Fibroblast of villous mesenchyme (primary cell): ENCODE results near the gene DST. TPM values are rescaled to one million over a fixed set of nuclear protein-coding genes. Genes with fewer than 3 reads are reported as not detected.
"Not testable (repeated sequence)": the region's sequence is repeated elsewhere in the genome, so short reads cannot be mapped to it uniquely, and the experiment has no call there.

Source experiments
- DNase-seq: peaks from one replicate; pipeline ENCODE4 v3.0.0-alpha.2; 2010; ENCODE audit warnings: low read depth
- H3K4me3 ChIP-seq: 2 replicates; pipeline ENCODE4 v1.5.1; 2011; ENCODE audit warnings: low read depth, mild to moderate bottlenecking, low read length
- CTCF ChIP-seq: IDR thresholded peaks from 2 replicates; pipeline ENCODE4 v1.5.1; 2012; ENCODE audit warnings: low read depth, mild to moderate bottlenecking, low read length; ENCODE audit not compliant: insufficient read depth
- total RNA-seq: library from RNA; depleted of rRNA; stranded (reverse); fragments of >200 nt; gene quantifications from 2 replicates; pipeline ENCODE4 v1.2.3, GENCODE V29; 2012

DST gene
- total RNA-seq, 1 donor, result 509 TPM

- TF ChIP-seq CTCF, result no peak
- H3K4me3 ChIP-seq, result no peak overlapping the region
- DNase-seq, result no peak
Measured at GRCh38 chr6:56667336-56667735, 24.6 kb upstream of the DST start.

- no peak overlapping the region for H3K4me3 ChIP-seq
- DNase-seq, result no peak
- no peak for TF ChIP-seq CTCF
Measured at GRCh38 chr6:56664029-56664428, 21.3 kb upstream of the DST start.

GRCh38 chr6:56663344-56663743 lies 20.7 kb upstream of the DST start:
- no peak for TF ChIP-seq CTCF
- DNase-seq, result no peak
- no peak overlapping the region for H3K4me3 ChIP-seq

GRCh38 chr6:56661338-56661737 lies 18.6 kb upstream of the DST start:
- not testable (repeated sequence) for H3K4me3 ChIP-seq, DNase-seq

- no peak overlapping the region for H3K4me3 ChIP-seq
- DNase-seq, result no peak
- TF ChIP-seq CTCF, result no peak
Measured at GRCh38 chr6:56660381-56660730, 17.7 kb upstream of the DST start.

GRCh38 chr6:56659721-56660380 lies 17.2 kb upstream of the DST start:
- no peak for DNase-seq
- H3K4me3 ChIP-seq, result no peak overlapping the region
- TF ChIP-seq CTCF, result no peak

GRCh38 chr6:56658326-56658725 lies 15.6 kb upstream of the DST start:
- H3K4me3 ChIP-seq, result no peak overlapping the region
- DNase-seq, result no peak
- TF ChIP-seq CTCF, result no peak
